GM18907 (cell line): ENCODE measurements around the gene IMMP2L.
"Not testable (repeated sequence)": the region's sequence is repeated elsewhere in the genome, so short reads cannot be mapped to it uniquely, and the experiment has no call there.

Source experiments
- ATAC-seq: cut with Tn5 transposase; IDR thresholded peaks from one replicate; pipeline ENCODE4 v1.9.1; 2021; ENCODE audit warnings: mild to moderate bottlenecking, moderate library complexity; ENCODE audit not compliant: unreplicated experiment

The IMMP2L gene

DNA sequence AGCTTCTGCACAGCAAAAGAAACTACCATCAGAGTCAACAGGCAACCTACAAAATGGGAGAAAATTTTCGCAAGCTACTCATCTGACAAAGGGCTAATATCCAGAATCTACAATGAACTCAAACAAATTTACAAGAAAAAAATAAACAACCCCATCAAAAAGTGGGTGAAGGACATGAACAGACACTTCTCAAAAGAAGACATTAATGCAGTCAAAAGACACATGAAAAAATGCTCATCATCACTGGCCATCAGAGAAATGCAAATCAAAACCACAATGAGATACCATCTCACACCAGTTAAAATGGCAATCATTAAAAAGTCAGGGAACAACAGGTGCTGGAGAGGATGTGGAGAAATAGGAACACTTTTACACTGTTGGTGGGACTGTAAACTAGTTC lies 92.4 kb downstream of the IMMP2L start:
- not testable (repeated sequence) for ATAC-seq

GRCh38 chr7:111465774-111466173 lies 96.5 kb downstream of the IMMP2L start:
- not testable (repeated sequence) for ATAC-seq

DNA sequence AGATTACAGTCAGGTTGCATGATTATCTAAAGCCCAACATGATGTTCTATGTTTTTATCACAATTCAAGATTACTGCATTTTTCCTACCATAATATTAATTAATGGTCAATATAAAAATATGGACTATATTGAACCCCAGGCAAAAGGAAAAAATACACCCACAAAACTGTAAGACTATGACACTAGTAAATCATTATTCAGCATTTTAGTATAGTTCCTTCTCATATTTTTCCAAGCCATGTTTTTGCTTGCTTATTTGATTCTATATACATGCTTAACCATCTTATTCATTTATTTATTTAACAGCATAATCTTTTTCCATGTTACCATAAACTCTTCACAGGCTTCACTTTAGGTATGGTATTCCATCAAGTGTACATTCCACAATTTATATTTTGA lies 101.6 kb downstream of the IMMP2L start:
- ATAC-seq = no peak

DNA sequence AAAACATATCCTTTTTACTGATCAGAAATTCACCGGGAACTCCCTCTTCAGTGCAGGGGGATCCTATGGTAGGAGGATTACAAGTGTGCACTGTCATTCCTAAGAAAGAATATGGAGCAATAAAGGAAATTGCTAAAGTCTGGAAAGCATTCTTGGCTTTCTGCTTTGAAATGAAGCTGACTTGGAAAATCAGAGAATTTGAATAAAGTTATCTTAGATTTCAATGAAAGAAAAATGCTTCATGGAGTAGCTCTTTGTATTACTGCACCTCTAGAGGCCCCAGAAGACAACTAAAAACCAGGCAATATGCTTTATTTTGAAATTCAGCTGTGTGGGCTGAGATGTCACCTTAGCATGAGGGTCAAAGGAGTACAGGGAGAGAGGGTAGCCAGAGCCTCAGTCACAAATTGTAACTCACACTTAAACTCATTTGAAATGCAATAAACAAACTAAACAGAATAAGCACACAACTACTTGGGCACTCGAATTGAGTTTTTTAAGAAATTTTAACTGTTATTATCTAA lies 102.5 kb downstream of the IMMP2L start:
- ATAC-seq = no peak

- ATAC-seq = no peak
Measured at GRCh38 chr7:111459065-111459756, 103.1 kb downstream of the IMMP2L start.

DNA sequence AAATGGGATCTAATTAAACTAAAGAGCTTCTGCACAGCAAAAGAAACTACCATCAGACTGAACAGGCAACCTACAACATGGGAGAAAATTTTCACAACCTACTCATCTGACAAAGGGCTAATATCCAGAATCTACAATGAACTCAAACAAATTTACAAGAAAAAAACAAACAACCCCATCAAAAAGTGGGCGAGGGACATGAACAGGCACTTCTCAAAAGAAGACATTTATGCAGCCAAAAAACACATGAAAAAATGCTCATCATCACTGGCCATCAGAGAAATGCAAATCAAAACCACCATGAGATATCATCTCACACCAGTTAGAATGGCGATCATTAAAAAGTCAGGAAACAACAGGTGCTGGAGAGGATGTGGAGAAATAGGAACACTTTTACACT lies 111.6 kb downstream of the IMMP2L start:
- ATAC-seq = not testable (repeated sequence)

DNA sequence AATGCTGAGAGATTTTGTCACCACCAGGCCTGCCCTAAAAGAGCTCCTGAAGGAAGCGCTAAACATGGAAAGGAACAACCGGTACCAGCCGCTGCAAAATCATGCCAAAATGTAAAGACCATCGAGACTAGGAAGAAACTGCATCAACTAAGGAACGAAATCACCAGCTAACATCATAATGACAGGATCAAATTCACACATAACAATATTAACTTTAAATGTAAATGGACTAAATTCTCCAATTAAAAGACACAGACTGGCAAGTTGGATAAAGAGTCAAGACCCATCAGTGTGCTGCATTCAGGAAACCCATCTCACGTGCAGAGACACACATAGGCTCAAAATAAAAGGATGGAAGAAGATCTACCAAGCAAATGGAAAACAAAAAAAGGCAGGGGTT lies 114.8 kb downstream of the IMMP2L start:
- ATAC-seq = not testable (repeated sequence)

GRCh38 chr7:111439977-111440376 lies 122.3 kb downstream of the IMMP2L start:
- ATAC-seq = no peak

DNA sequence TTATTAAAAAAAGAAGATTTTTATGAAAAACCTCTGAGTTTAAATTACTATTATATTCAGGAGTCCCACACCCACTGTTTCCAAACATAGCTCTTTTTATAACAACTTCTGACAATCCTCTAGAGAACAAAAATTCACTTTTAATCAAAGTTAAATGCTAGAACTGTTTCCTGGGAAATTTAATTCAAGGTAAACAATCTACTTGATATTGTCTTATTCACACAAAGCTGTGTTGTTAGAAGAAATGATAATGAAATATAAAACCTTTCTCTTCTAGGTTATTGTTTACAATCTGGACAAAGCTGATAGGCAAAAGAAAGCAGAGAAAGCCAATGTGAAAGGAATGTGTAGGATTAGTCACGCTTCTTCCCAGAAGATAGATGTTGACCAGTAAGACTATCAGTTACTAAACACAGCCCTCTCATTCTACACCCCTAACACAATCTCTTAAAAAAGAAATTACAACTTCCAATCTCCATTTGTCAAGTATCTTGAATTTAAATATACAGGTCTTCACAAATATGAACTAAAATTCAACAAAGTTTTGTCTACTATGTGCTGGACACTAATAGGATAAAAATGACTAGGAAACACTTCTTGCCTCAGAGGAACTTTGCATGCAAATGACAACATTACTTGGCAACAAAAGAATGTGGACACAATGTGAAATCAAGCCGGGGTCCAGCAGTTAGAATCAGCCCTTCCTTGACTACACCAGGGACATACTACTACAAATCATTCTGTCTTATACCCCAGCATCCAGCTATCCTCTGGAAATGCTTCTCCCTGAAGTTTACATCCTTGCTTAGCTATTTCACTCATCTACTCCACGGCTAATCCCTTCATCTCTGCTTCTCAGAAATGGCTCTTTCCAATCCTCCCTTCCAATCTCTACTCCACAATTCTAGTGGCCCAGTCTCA lies 123.7 kb downstream of the IMMP2L start:
- no peak for ATAC-seq

DNA sequence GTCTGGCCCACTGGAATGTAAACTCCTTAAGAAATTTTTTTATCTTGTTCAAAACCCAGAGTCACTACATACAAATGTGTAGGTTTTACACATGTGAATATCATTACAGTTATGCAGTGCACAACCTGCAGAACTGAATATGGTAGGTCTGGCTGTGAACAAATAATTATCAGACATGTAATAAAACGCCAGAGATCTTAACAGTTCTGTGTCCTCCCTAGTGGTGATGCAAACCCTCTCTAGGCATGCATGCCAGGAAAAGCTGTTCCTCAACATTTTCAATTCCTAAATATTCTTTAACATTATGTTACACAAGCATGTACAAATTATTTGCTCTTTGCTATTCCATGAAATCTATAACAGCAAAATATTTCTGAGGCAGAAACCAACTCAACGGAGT lies 124.6 kb downstream of the IMMP2L start:
- no peak for ATAC-seq

DNA sequence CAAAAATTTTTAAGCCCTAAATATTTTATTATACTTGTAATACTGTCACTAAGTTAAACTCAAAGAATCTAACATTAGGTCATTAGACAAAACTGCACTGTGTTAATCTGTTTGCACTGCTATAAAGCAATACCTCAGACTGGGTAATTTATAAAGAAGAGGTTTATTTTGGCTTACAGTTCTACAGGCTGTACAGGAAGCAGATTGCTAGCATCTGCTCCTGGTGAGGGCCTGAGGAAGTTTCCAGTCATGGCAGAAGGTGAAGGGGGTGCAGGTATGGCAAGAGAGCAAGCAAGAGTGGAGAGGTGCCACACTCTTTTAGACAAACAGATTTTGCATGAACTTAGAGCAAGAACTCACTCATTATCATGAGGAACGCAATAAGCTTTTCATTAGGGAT lies 125.7 kb downstream of the IMMP2L start:
- ATAC-seq = no peak

GRCh38 chr7:111433426-111433825 lies 128.9 kb downstream of the IMMP2L start:
- no peak for ATAC-seq

- no peak for ATAC-seq
Measured at GRCh38 chr7:111429781-111430180, 132.5 kb downstream of the IMMP2L start.

- ATAC-seq = no peak
Measured at GRCh38 chr7:111424768-111425167, 137.5 kb downstream of the IMMP2L start.

DNA sequence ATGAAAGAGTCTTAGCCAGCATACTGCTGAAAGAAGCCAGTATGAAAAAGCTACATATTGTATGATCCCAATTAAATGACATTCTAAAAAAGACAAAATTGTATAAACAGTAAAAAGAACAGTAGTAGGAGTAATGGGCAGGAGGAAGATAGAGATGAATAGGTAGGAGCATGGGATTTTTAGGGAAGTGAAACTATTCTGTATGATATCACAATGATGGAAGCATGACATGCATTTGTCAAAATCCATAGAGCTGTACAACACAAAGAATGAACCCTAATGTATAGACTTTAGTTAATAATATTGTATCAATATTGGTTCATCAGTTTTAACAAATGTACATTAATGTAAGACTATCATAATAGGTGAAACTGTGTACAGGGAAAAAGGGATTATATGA lies 147.9 kb downstream of the IMMP2L start:
- ATAC-seq = no peak

- no peak for ATAC-seq
Measured at GRCh38 chr7:111413739-111414138, 148.6 kb downstream of the IMMP2L start.

- no peak for ATAC-seq
Measured at GRCh38 chr7:111410899-111411298, 151.4 kb downstream of the IMMP2L start.

DNA sequence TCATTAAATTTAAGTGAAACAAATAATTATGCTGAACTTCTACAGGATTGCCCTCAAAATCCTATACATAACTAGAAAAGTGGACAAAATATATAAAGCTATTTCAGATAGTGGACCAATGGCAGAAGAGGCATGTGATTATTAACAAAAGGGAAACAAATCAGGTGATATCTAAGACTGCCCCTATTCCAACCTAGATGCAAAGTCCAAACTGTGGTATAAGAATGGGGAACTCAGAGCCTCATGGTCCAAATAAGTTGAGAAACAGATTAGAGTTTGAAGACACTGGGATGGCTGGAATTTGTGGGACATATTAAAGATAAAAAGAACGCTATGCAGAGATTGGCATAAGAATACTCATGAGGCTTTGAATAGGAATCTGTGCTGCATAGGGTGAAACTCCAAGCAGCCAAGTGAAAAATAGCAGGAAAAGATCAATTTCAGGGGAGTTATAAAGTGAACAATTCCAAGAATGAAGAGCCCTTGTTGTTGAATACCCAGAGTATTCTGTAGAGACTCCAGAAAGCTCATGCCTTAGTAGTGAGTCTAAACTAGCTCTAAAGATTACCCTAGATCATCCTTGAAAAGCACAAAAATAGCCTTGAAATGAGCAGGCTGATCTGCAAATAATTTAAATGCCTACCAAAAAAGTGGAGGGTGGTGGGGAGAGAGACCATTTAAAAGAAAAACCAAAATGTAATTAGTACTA lies 152.4 kb downstream of the IMMP2L start:
- no peak for ATAC-seq

DNA sequence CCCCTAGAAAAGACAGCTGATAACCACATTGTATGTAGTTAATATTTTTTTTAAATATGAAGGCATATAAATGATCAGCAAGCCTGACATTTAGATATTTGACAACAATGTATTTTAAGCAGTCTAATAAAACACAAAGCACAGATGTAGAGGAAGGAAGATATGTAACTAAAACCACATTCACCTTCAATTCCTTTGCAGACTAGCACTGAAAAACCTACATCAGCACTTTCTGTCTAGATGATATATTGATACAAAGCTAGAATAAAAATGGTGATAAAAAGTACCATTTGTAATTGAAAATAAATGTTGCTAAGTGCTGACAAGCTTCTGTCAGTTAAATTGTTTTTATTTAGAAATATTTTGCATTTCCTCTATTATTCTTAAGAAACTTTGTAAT lies 153.6 kb downstream of the IMMP2L start:
- ATAC-seq = no peak

DNA sequence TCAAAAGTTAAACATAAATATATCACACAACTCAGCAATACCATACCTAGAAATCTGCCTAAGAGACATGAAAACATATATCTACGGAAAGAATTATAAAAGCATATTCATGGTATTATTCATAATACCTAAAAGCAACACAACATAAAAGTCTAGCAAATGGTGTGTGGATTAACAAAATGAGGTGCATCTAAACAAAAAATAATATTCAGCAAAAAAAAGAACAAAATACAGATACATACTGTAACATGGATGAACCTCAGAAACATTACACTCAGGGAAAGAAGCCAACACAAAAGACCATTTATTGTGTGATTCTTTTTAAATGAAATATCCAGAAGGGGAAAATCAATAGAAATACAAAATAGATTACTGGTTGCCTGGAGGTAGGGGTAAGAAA lies 155.0 kb downstream of the IMMP2L start:
- ATAC-seq = no peak

DNA sequence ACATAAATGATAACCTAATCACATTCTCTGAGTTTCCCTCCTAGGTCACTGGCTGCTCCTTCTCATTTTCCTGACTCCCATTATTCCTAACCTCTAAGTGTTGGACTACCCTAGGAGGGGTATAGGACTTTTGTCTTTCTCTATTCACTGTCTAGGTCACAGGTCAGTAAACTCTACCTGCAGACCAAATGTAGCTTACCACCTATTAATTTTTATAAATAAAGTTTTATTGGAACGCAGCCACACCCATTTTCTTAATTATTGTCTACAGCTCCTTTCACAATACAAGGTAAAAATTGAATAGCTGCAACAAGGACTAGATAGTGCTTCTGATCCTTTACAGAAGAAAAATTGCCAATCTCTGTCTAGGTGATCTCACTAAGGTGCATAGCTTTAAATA lies 156.7 kb downstream of the IMMP2L start:
- ATAC-seq = no peak
